Measurements from ENCODE around the gene SH3RF3. TPM values are rescaled to one million over a fixed set of nuclear protein-coding genes. Genes with fewer than 3 reads are reported as not detected.

Gene SH3RF3
- total RNA-seq, 1 experiment from 2014 or later = 0.30 TPM

- no peak overlapping the region for H3K27ac ChIP-seq
- no peaks in the 10 kb centered on the region for H3K9me3 ChIP-seq (replicated peaks)
- DNase-seq = no peak
- no peak overlapping the region for H3K4me3 ChIP-seq
- H3K36me3 ChIP-seq = no peaks in the 10 kb centered on the region
- H3K4me1 ChIP-seq = no peaks in the 10 kb centered on the region
- peaks cover 7% of the 10 kb centered on the region; the same call in 1 of the 2 replicates for H3K27me3 ChIP-seq
Measured at GRCh38 chr2:109197491-109198418, 68.8 kb downstream of the SH3RF3 start.

- no peak overlapping the region for H3K27ac ChIP-seq
- no peaks in the 10 kb centered on the region for H3K4me1 ChIP-seq
- DNase-seq = no peak
- H3K36me3 ChIP-seq = no peaks in the 10 kb centered on the region
- H3K4me3 ChIP-seq = no peak overlapping the region
- H3K27me3 ChIP-seq = peaks cover 7% of the 10 kb centered on the region; the same call in 1 of the 2 replicates
- no peaks in the 10 kb centered on the region for H3K9me3 ChIP-seq (replicated peaks)
Measured at GRCh38 chr2:109199790-109200189, 70.8 kb downstream of the SH3RF3 start.

GRCh38 chr2:109200616-109201464, 71.8 kb downstream of the SH3RF3 start:
- H3K27me3 ChIP-seq = peaks cover 7% of the 10 kb centered on the region; the same call in 1 of the 2 replicates
- no peak overlapping the region for H3K4me3 ChIP-seq
- no peak for DNase-seq
- H3K9me3 ChIP-seq (replicated peaks) = no peaks in the 10 kb centered on the region
- H3K27ac ChIP-seq = no peak overlapping the region
- no peaks in the 10 kb centered on the region for H3K4me1 ChIP-seq
- no peaks in the 10 kb centered on the region for H3K36me3 ChIP-seq

- H3K4me1 ChIP-seq = no peaks in the 10 kb centered on the region
- no peak overlapping the region for H3K27ac ChIP-seq
- H3K27me3 ChIP-seq = peaks cover 7% of the 10 kb centered on the region; the same call in 1 of the 2 replicates
- H3K36me3 ChIP-seq = no peaks in the 10 kb centered on the region
- H3K9me3 ChIP-seq (replicated peaks) = no peaks in the 10 kb centered on the region
- DNase-seq = no peak
- H3K4me3 ChIP-seq = no peak overlapping the region
Measured at GRCh38 chr2:109201465-109202327, 72.7 kb downstream of the SH3RF3 start.

GRCh38 chr2:109202486-109202885, 73.5 kb downstream of the SH3RF3 start:
- no peak for DNase-seq
- H3K4me1 ChIP-seq = no peaks in the 10 kb centered on the region
- H3K9me3 ChIP-seq (replicated peaks) = no peaks in the 10 kb centered on the region
- no peak overlapping the region for H3K27ac ChIP-seq
- H3K4me3 ChIP-seq = no peak overlapping the region
- no peaks in the 10 kb centered on the region for H3K36me3 ChIP-seq
- H3K27me3 ChIP-seq = peaks cover 7% of the 10 kb centered on the region; the same call in 1 of the 2 replicates

GRCh38 chr2:109203246-109204011, 74.4 kb downstream of the SH3RF3 start:
- Histone ChIP-seq H3K36me3 (no peaks in the 10 kb centered on the region), H3K9me3 (replicated peaks) (no peaks in the 10 kb centered on the region), H3K4me3 (no peak overlapping the region), H3K27me3 (peaks cover 7% of the 10 kb centered on the region; the same call in 1 of the 2 replicates), H3K4me1 (no peaks in the 10 kb centered on the region), H3K27ac (no peak overlapping the region)
- no peak for DNase-seq

- DNase-seq = no peak
- no peak overlapping the region for H3K27ac ChIP-seq
- no peaks in the 10 kb centered on the region for H3K9me3 ChIP-seq (replicated peaks)
- no peaks in the 10 kb centered on the region for H3K4me1 ChIP-seq
- no peak overlapping the region for H3K4me3 ChIP-seq
- H3K27me3 ChIP-seq = peaks cover 7% of the 10 kb centered on the region; the same call in 1 of the 2 replicates
- H3K36me3 ChIP-seq = no peaks in the 10 kb centered on the region
Measured at GRCh38 chr2:109204412-109204811, 75.4 kb downstream of the SH3RF3 start.

- H3K4me1 ChIP-seq = no peaks in the 10 kb centered on the region
- no peaks in the 10 kb centered on the region for H3K9me3 ChIP-seq (replicated peaks)
- no peak overlapping the region for H3K4me3 ChIP-seq
- peaks cover 7% of the 10 kb centered on the region for H3K27me3 ChIP-seq
- H3K36me3 ChIP-seq = no peaks in the 10 kb centered on the region
- H3K27ac ChIP-seq = no peak overlapping the region
- no peak for DNase-seq
Measured at GRCh38 chr2:109205447-109205846, 76.4 kb downstream of the SH3RF3 start.

GRCh38 chr2:109206569-109207146, 77.7 kb downstream of the SH3RF3 start:
- Histone ChIP-seq H3K4me1 (no peaks in the 10 kb centered on the region), H3K36me3 (no peaks in the 10 kb centered on the region), H3K27me3 (peaks cover 2% of the 10 kb centered on the region), H3K27ac (no peak overlapping the region), H3K4me3 (no peak overlapping the region), H3K9me3 (replicated peaks) (no peaks in the 10 kb centered on the region)
- no peak for DNase-seq

- Histone ChIP-seq H3K4me1 (no peaks in the 10 kb centered on the region), H3K9me3 (replicated peaks) (no peaks in the 10 kb centered on the region), H3K36me3 (no peaks in the 10 kb centered on the region), H3K27ac (no peak overlapping the region), H3K4me3 (no peak overlapping the region), H3K27me3 (no peaks in the 10 kb centered on the region; the same call in none of the 2 replicates)
- DNase-seq = no peak
Measured at GRCh38 chr2:109207176-109207575, 78.2 kb downstream of the SH3RF3 start.

- Histone ChIP-seq H3K27me3 (no peaks in the 10 kb centered on the region; the same call in none of the 2 replicates), H3K4me3 (no peak overlapping the region), H3K36me3 (no peaks in the 10 kb centered on the region), H3K9me3 (replicated peaks) (no peaks in the 10 kb centered on the region), H3K27ac (no peak overlapping the region), H3K4me1 (no peaks in the 10 kb centered on the region)
- DNase-seq = no peak
Measured at GRCh38 chr2:109208071-109208950, 79.3 kb downstream of the SH3RF3 start.

- Histone ChIP-seq H3K27ac (no peak overlapping the region), H3K9me3 (replicated peaks) (no peaks in the 10 kb centered on the region), H3K4me1 (peaks cover 2% of the 10 kb centered on the region; the same call in 1 of the 2 replicates), H3K36me3 (no peaks in the 10 kb centered on the region), H3K27me3 (no peaks in the 10 kb centered on the region; the same call in none of the 2 replicates), H3K4me3 (no peak overlapping the region)
- no peak for DNase-seq
Measured at GRCh38 chr2:109208951-109209335, 79.9 kb downstream of the SH3RF3 start.
